GM12872 (cell line): ENCODE data around the gene OLFM1.

Experiments used
- CTCF ChIP-seq: IDR thresholded peaks from 3 replicates; pipeline ENCODE4 v1.5.1; 2011; ENCODE audit warnings: low read depth, mild to moderate bottlenecking, low read length, moderate library complexity; ENCODE audit not compliant: insufficient read depth

The OLFM1 gene

GRCh38 chr9:135075234-135076142 is 12.0 kb upstream of the OLFM1 start:
- no peak for TF ChIP-seq CTCF

DNA sequence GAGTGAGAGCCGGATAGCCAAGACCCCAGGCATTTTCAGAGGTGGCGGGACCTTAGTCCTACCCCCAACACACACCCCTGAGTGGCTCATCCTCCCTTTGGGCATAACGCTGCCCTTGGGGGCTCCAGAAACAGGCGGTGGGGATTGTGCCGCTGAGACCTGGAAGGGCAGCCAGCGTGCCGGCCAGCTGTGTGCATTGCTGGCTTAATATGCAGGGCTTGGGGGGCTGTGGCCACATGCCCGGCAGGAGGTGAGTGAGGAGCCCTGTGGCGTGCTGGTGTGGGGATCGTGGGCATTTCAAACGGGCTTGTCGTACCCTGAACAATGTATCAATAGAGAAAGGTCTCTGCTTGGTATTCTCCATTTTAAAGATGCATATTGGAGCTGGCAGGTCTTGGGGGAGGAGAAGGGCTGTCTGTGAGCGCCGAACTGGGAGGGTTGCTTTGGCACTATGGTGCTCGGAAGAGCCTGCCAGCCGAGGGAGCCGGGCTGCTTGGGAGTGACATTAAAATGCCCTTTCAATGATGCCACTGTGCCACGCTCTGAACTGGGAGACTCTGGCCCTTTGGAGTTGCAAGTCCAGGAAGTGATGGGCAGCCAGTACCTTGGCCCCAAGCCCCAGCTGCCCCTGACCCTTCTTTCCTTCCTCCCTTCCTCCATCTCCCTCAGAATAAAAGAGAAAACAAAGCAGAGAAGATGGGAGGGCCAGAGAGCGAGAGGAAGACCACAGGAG is 11.2 kb upstream of the OLFM1 start:
- no peak for TF ChIP-seq CTCF

GRCh38 chr9:135076876-135077430 is 10.5 kb upstream of the OLFM1 start:
- no peak for TF ChIP-seq CTCF

DNA sequence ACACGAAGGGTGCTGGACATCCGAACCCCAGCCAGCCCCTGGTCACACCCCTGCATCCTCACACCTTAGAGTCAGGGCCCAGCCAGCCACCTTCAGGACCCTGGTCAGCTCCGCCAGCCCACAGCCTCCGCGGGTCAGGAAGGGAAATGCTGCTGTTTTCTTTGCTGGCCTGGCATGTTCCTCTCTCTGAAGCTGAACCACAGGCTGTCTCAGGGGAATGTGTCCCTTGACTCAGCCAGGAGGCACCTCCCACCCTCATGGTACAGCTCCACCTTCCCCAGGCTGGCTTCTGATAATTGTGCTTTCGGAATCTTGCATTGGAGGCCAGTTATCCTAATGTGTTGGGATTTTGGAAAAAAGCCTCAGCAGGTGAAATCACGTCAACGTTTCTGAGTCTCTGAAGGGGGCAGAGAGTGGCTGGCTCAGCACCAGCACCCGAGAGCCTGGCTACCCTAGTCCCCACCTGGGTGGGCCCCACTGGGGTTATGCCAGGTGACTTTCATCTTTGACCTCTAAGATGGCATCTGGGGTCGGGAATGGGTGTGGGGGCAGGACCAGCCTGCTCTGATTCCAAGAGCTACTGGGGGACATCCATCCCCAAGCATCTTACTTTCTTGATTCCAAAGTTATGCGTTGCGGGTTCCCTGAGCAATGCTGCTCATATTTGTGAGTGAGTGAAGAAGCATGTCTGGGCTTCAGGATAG is 9.8 kb upstream of the OLFM1 start:
- TF ChIP-seq CTCF: no peak

- TF ChIP-seq CTCF: no peak
Observed at GRCh38 chr9:135078361-135078821, 9.1 kb upstream of the OLFM1 start.

GRCh38 chr9:135079018-135079417 is 8.4 kb upstream of the OLFM1 start:
- TF ChIP-seq CTCF: no peak

DNA sequence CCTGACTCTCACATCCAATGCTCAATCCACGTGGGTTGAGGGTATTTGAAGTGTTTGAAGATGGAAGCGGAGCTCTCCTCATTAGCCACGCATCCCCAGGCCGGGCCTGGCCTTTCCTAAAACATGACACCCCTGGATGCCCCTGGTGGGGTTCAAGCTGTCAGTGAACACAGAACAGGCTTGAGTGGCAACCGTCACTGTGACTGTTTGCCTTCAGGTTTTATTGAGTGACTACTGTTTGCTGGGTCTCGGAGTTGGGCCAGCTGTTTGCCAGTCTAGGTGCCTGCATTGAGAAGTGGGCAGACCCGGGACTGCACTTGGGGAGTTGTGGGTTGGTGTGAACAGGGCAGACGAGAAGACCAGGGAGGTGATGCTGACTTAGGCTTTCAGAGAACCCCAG is 7.8 kb upstream of the OLFM1 start:
- TF ChIP-seq CTCF: no peak
